HG02588 (cell line): Measurements from ENCODE around the gene DGCR2.
"Not testable (repeated sequence)": the region's sequence is repeated elsewhere in the genome, so short reads cannot be mapped to it uniquely, and the experiment has no call there.

ENCODE experiments used
- ATAC-seq: cut with Tn5 transposase; IDR thresholded peaks from one replicate; pipeline ENCODE4 v1.9.1; 2021; ENCODE audit warnings: mild to moderate bottlenecking, moderate library complexity; ENCODE audit not compliant: unreplicated experiment

The DGCR2 gene

GRCh38 chr22:19084586-19084985 lies 37.6 kb downstream of the DGCR2 start:
- not testable (repeated sequence) for ATAC-seq

GRCh38 chr22:19084126-19084525 lies 38.1 kb downstream of the DGCR2 start:
- ATAC-seq: not testable (repeated sequence)

GRCh38 chr22:19082793-19083192 lies 39.4 kb downstream of the DGCR2 start:
- no peak for ATAC-seq

- no peak for ATAC-seq
Observed at GRCh38 chr22:19082101-19082500, 40.1 kb downstream of the DGCR2 start.

- no peak for ATAC-seq
Observed at GRCh38 chr22:19081351-19081750, 40.9 kb downstream of the DGCR2 start.

- no peak for ATAC-seq
Observed at GRCh38 chr22:19080853-19081252, 41.4 kb downstream of the DGCR2 start.

- ATAC-seq: no peak
Observed at GRCh38 chr22:19079691-19080090, 42.5 kb downstream of the DGCR2 start.

GRCh38 chr22:19075404-19075803 lies 46.8 kb downstream of the DGCR2 start:
- ATAC-seq: no peak

GRCh38 chr22:19072853-19073252 lies 49.4 kb downstream of the DGCR2 start:
- ATAC-seq: not testable (repeated sequence)

- no peak for ATAC-seq
Observed at GRCh38 chr22:19070397-19071169, 51.6 kb downstream of the DGCR2 start.

- no peak for ATAC-seq
Observed at GRCh38 chr22:19069451-19069850, 52.8 kb downstream of the DGCR2 start.

- no peak for ATAC-seq
Observed at GRCh38 chr22:19068784-19069271, 53.4 kb downstream of the DGCR2 start.

- no peak for ATAC-seq
Observed at GRCh38 chr22:19067696-19068348, 54.4 kb downstream of the DGCR2 start.

- no peak for ATAC-seq
Observed at GRCh38 chr22:19066531-19067271, 55.5 kb downstream of the DGCR2 start.

GRCh38 chr22:19065929-19066328 lies 56.3 kb downstream of the DGCR2 start:
- no peak for ATAC-seq

GRCh38 chr22:19065298-19065859 lies 56.8 kb downstream of the DGCR2 start:
- ATAC-seq: no peak

GRCh38 chr22:19064354-19065054 lies 57.7 kb downstream of the DGCR2 start:
- no peak for ATAC-seq

- no peak for ATAC-seq
Observed at GRCh38 chr22:19063581-19064353, 58.4 kb downstream of the DGCR2 start.

GRCh38 chr22:19062943-19063308 lies 59.3 kb downstream of the DGCR2 start:
- ATAC-seq: no peak
